GM12891 (cell line): ENCODE measurements around the gene AIMP1.
"Not testable (repeated sequence)": the region's sequence is repeated elsewhere in the genome, so short reads cannot be mapped to it uniquely, and the experiment has no call there.

Experiments used
- DNase-seq: peaks from one replicate; pipeline ENCODE4 v3.0.0; 2011; ENCODE audit warnings: low spot score; ENCODE audit not compliant: insufficient read length
- FAIRE-seq: peaks from 2 replicates; lab custom pipeline; 2011; peaks lifted over from hg19 to GRCh38; lab: Jason Lieb, UNC
- TAF1 ChIP-seq: IDR thresholded peaks from 2 replicates; pipeline ENCODE4 v1.6.1; 2011; ENCODE audit warnings: low read depth, low read length, control low read depth

AIMP1 gene

DNA sequence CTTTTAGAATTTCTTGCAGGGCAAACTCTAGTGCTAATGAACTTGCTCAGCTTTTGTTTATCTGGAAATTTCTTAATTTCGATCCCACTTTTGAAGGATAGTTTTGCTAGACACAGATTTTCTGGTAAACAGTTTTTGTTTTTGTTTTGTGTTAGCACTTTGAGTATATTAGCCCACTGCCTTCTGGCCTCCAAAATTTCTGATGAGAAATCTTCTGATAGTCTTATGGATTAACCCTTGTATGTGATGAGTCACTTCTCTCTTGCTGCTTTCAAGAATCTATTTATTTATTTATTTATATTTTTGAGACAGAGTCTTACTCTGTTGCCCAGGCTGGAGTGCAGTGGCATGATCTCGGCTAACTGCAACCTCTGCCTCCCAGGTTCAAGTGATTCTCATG lies 79.2 kb downstream of the AIMP1 start:
- FAIRE-seq (no peak), DNase-seq (no peak)
- no peak for TF ChIP-seq TAF1

DNA sequence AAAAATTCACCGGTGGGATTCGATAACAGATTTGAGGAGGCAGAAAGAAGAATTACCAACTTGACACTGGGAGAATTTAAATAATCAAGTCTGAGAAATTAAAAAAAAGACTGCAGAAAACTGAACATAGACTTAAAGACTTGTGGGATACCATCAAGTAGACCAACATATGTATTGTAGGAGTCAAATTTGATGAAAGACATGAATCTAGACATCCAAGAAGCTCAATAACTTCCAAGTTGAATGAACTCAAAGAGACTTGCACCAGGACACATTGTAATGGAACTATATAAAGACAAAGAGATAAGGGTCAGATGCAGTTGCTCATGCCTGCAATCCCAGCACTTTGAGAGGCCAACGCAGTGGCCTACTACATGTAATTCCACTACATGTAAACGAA lies 82.5 kb downstream of the AIMP1 start:
- not testable (repeated sequence) for DNase-seq, FAIRE-seq
